ENCODE data around the gene ABHD8. TPM values are rescaled to one million over a fixed set of nuclear protein-coding genes. Genes with fewer than 3 reads are reported as not detected.

The ABHD8 gene
- total and polyA plus RNA-seq, 2 of the 13 experiments (the other 11 are each of a cell fraction or from before 2014, with no cell fraction given): 6.3 to 7.2 TPM

- TF ChIP-seq ZKSCAN8 (CRISPR knock-in tag; IDR thresholded peaks at IDR 0.05; ENCODE audit: borderline replicate concordance) (0 out of 2 replicates have a peak, but pooled peaks have one; percentile 37), ZNF646 (CRISPR knock-in tag; IDR thresholded peaks at IDR 0.05) (no peak), RBM22 (optimal IDR thresholded peaks at IDR 0.05; ENCODE audit: low read length) (no peak), ZBTB7A (CRISPR knock-in tag; IDR thresholded peaks at IDR 0.05) (no peak), RBM39 (IDR thresholded peaks at IDR 0.05; ENCODE audit: low read depth, low read length, poor library complexity, severe bottlenecking) (no peak), NBN (conservative IDR thresholded peaks at IDR 0.05) (no peak), ZBTB39 (CRISPR knock-in tag; IDR thresholded peaks at IDR 0.05) (no peak), ZNF30 (CRISPR knock-in tag; IDR thresholded peaks at IDR 0.05) (no peak), CC2D1A (CRISPR knock-in tag; IDR thresholded peaks at IDR 0.05) (no peak), PLRG1 (conservative IDR thresholded peaks at IDR 0.05) (no peak), ZBTB37 (CRISPR knock-in tag; IDR thresholded peaks at IDR 0.05) (no peak), ZNF326 (CRISPR knock-in tag; IDR thresholded peaks at IDR 0.05; ENCODE audit: borderline replicate concordance) (no peak), HOXA5 (CRISPR knock-in tag; IDR thresholded peaks at IDR 0.05) (no peak), PATZ1 (CRISPR knock-in tag; IDR thresholded peaks at IDR 0.05) (peak; percentile 44; the same call in 1 of the 2 replicates)
- TF ChIP-seq, protein P1, sequence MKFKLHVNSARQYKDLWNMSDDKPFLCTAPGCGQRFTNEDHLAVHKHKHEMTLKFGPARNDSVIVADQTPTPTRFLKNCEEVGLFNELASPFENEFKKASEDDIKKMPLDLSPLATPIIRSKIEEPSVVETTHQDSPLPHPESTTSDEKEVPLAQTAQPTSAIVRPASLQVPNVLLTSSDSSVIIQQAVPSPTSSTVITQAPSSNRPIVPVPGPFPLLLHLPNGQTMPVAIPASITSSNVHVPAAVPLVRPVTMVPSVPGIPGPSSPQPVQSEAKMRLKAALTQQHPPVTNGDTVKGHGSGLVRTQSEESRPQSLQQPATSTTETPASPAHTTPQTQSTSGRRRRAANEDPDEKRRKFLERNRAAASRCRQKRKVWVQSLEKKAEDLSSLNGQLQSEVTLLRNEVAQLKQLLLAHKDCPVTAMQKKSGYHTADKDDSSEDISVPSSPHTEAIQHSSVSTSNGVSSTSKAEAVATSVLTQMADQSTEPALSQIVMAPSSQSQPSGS (CRISPR knock-in tag; IDR thresholded peaks at IDR 0.05): peak; percentile 37; the same call in 1 of the 2 replicates
- TF ChIP-seq, protein P2, sequence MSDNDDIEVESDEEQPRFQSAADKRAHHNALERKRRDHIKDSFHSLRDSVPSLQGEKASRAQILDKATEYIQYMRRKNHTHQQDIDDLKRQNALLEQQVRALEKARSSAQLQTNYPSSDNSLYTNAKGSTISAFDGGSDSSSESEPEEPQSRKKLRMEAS (IDR thresholded peaks at IDR 0.05): peak; percentile 82
Observed at GRCh38 chr19:17282488-17283125, 20.6 kb downstream of the ABHD8 start (continued).
